Tibial artery (tissue), 4 donors: ENCODE measurements around the gene CPA1.
A peak's percentile ranks its signal among the peaks of the same experiment; 100 is the strongest.

Source experiments
- DNase-seq, 2 donors: peaks; one replicate each; pipeline ENCODE4 v3.0.0-alpha.2; 2019
- H3K27ac ChIP-seq, 2 donors: fragments of 200-600 bp; sonication (generic) in 1 of 2; 1 replicate in 1 of 2; 2 replicates in 1 of 2; pipeline ENCODE4 v1.5.1; 2018 to 2019; ENCODE audit warnings: mild to moderate bottlenecking in 1 of 2
- H3K27me3 ChIP-seq, 2 donors: fragments of 200-600 bp; sonication (generic) in 1 of 2; one replicate each; pipeline versions ENCODE4 v1.5.1 to v1.6.0; 2016 to 2019
- H3K36me3 ChIP-seq, 3 donors: fragments of 200-600 bp; sonication (generic) in 2 of 3; one replicate each; pipeline ENCODE4 v1.5.1; 2016 to 2019; ENCODE audit warnings: mild to moderate bottlenecking in 2 of 3
- H3K4me1 ChIP-seq, 4 donors: fragments of 200-600 bp; sonication (generic) in 2 of 4; 1 replicate in 3 of 4; 2 replicates in 1 of 4; pipeline ENCODE4 v1.5.1; 2016 to 2019
- H3K4me3 ChIP-seq, 2 donors: fragments of 200-600 bp; sonication (generic) in 1 of 2; 1 replicate in 1 of 2; 2 replicates in 1 of 2; pipeline ENCODE4 v1.5.1; 2018 to 2019; ENCODE audit warnings: mild to moderate bottlenecking in 2 of 2
- H3K9me3 ChIP-seq, 3 donors: fragments of 200-600 bp; sonication (generic) in 1 of 3; one replicate each; pipeline ENCODE4 v1.5.1; 2016 to 2019
- CTCF ChIP-seq, 2 experiments: fragments of 200-600 bp in 1 of 2; fragments of 450-650 bp in 1 of 2; IDR thresholded peaks; one replicate each; pipeline ENCODE4 v1.5.1; 2017 to 2019; ENCODE audit warnings: antibody characterized with exemption in 2 of 2, mild to moderate bottlenecking in 1 of 2, moderate library complexity in 1 of 2
- intact Hi-C: fragments of 100-400 bp; cut with DNase I; formaldehyde crosslinking; loops from one replicate; pipeline ENCODE4 v1.15.0; 2023; ENCODE audit warnings: low total_unique reads

CPA1 gene

GRCh38 chr7:130390486-130390885, 10.2 kb downstream of the CPA1 start:
- intact Hi-C loops = loop anchor here (10.0 kb wide), 1 partner anchor 116 kb away; no protein-coding TSS in a partner anchor
- no peak for TF ChIP-seq CTCF (IDR thresholded peaks at IDR 0.05)
- DNase-seq = no peak

GRCh38 chr7:130393101-130393561, 12.8 kb downstream of the CPA1 start:
- H3K4me1 ChIP-seq = peaks cover 0 to 54% (median 12%) of the 10 kb centered on the region in 4 donors
- peak overlapping the region; percentile 14 to 59 for H3K27ac ChIP-seq
- no peaks in the 10 kb centered on the region for H3K36me3 ChIP-seq
- TF ChIP-seq CTCF (IDR thresholded peaks at IDR 0.05) = no peak
- no peak overlapping the region for H3K4me3 ChIP-seq
- no peaks in the 10 kb centered on the region for H3K9me3 ChIP-seq
- intact Hi-C loops = loop anchor here (10.0 kb wide), 1 partner anchor 118 kb away; no protein-coding TSS in a partner anchor
- no peak for DNase-seq
- H3K27me3 ChIP-seq = no peaks in the 10 kb centered on the region

More at GRCh38 chr7:130390486-130390885, 10.2 kb downstream of the CPA1 start:
- peaks cover 0 to 27% (median 5%) of the 10 kb centered on the region in 4 donors for H3K4me1 ChIP-seq
- no peak overlapping the region for H3K4me3 ChIP-seq
- H3K27me3 ChIP-seq = no peaks in the 10 kb centered on the region
- no peak overlapping the region for H3K27ac ChIP-seq
- no peaks in the 10 kb centered on the region for H3K9me3 ChIP-seq
- no peaks in the 10 kb centered on the region for H3K36me3 ChIP-seq

- Histone ChIP-seq H3K4me3 (no peak overlapping the region), H3K27ac (peak overlapping the region in 1 of 2 donors; percentile 81), H3K36me3 (no peaks in the 10 kb centered on the region), H3K4me1 (peaks cover 0 to 61% (median 14%) of the 10 kb centered on the region in 4 donors), H3K9me3 (no peaks in the 10 kb centered on the region), H3K27me3 (no peaks in the 10 kb centered on the region)
- DNase-seq = no peak
- no peak for TF ChIP-seq CTCF (IDR thresholded peaks at IDR 0.05)
- intact Hi-C loops = loop anchor here (10.0 kb wide), 1 partner anchor 119 kb away; no protein-coding TSS in a partner anchor
Observed at GRCh38 chr7:130393841-130394411, 13.6 kb downstream of the CPA1 start.

- no peak overlapping the region for H3K4me3 ChIP-seq
- H3K27ac ChIP-seq = peak overlapping the region in 1 of 2 donors; percentile 81
- peaks cover 0 to 62% (median 14%) of the 10 kb centered on the region in 4 donors for H3K4me1 ChIP-seq
- TF ChIP-seq CTCF (IDR thresholded peaks at IDR 0.05) = no peak
- H3K36me3 ChIP-seq = no peaks in the 10 kb centered on the region
- H3K27me3 ChIP-seq = no peaks in the 10 kb centered on the region
- no peak for DNase-seq
- intact Hi-C loops = loop anchor here (10.0 kb wide), 1 partner anchor 120 kb away; no protein-coding TSS in a partner anchor
- no peaks in the 10 kb centered on the region for H3K9me3 ChIP-seq
Observed at GRCh38 chr7:130394421-130395195, 14.3 kb downstream of the CPA1 start.

GRCh38 chr7:130395421-130395820, 15.1 kb downstream of the CPA1 start:
- Histone ChIP-seq H3K27ac (peak overlapping the region; percentile 66 to 81), H3K4me1 (peaks cover 0 to 70% (median 16%) of the 10 kb centered on the region in 4 donors), H3K9me3 (no peaks in the 10 kb centered on the region), H3K36me3 (no peaks in the 10 kb centered on the region), H3K27me3 (no peaks in the 10 kb centered on the region), H3K4me3 (peak overlapping the region; percentile 19 to 29)
- no peak for TF ChIP-seq CTCF (IDR thresholded peaks at IDR 0.05)
- DNase-seq = no peak
- intact Hi-C loops = loop anchor here (10.0 kb wide), 1 partner anchor 121 kb away; no protein-coding TSS in a partner anchor
